ENCODE measurements around the gene SUCLG2.

SUCLG2 gene

GRCh38 chr3:67654844-67655177, 399 bp upstream of the SUCLG2 start:
- DNase-seq: peak; percentile 11
- in situ Hi-C loops (cut with HindIII; ENCODE audit: low pct_ligation_motif_present, low pct_unique_long_range_greater_than_20kb, low sequenced_read_pairs): no loop called here

- in situ Hi-C loops (cut with HindIII; ENCODE audit: low pct_ligation_motif_present, low pct_unique_long_range_greater_than_20kb, low sequenced_read_pairs): no loop called here
- DNase-seq: peak; percentile 30
These were observed 850 bp downstream of the SUCLG2 start for GRCh38 chr3:67653425-67654098.

- in situ Hi-C loops (cut with HindIII; ENCODE audit: low pct_ligation_motif_present, low pct_unique_long_range_greater_than_20kb, low sequenced_read_pairs): no loop called here
- DNase-seq: no peak
These were observed 4.3 kb downstream of the SUCLG2 start for GRCh38 chr3:67650084-67650483.

GRCh38 chr3:67649681-67650080, 4.7 kb downstream of the SUCLG2 start:
- no peak for DNase-seq
- in situ Hi-C loops (cut with HindIII; ENCODE audit: low pct_ligation_motif_present, low pct_unique_long_range_greater_than_20kb, low sequenced_read_pairs): no loop called here

- in situ Hi-C loops (cut with HindIII; ENCODE audit: low pct_ligation_motif_present, low pct_unique_long_range_greater_than_20kb, low sequenced_read_pairs): no loop called here
These were observed 5.7 kb downstream of the SUCLG2 start for GRCh38 chr3:67648701-67649100.

GRCh38 chr3:67648229-67648628, 6.2 kb downstream of the SUCLG2 start:
- in situ Hi-C loops (cut with HindIII; ENCODE audit: low pct_ligation_motif_present, low pct_unique_long_range_greater_than_20kb, low sequenced_read_pairs): no loop called here
- peak; percentile 41 for DNase-seq

More at GRCh38 chr3:67648701-67649100, 5.7 kb downstream of the SUCLG2 start:
- peak; percentile 75 for DNase-seq

- in situ Hi-C loops (cut with HindIII; ENCODE audit: low pct_ligation_motif_present, low pct_unique_long_range_greater_than_20kb, low sequenced_read_pairs): no loop called here
- peak; percentile 92 for DNase-seq
These were observed 7.0 kb downstream of the SUCLG2 start for GRCh38 chr3:67647390-67647878.

GRCh38 chr3:67646586-67647234, 7.7 kb downstream of the SUCLG2 start:
- peak; percentile 70 for DNase-seq
- in situ Hi-C loops (cut with HindIII; ENCODE audit: low pct_ligation_motif_present, low pct_unique_long_range_greater_than_20kb, low sequenced_read_pairs): no loop called here

- DNase-seq: no peak
- in situ Hi-C loops (cut with HindIII; ENCODE audit: low pct_ligation_motif_present, low pct_unique_long_range_greater_than_20kb, low sequenced_read_pairs): no loop called here
These were observed 9.6 kb downstream of the SUCLG2 start for GRCh38 chr3:67644827-67645226.

- in situ Hi-C loops (cut with HindIII; ENCODE audit: low pct_ligation_motif_present, low pct_unique_long_range_greater_than_20kb, low sequenced_read_pairs): no loop called here
- no peak for DNase-seq
These were observed 11.7 kb downstream of the SUCLG2 start for GRCh38 chr3:67642734-67643133.

- in situ Hi-C loops (cut with HindIII; ENCODE audit: low pct_ligation_motif_present, low pct_unique_long_range_greater_than_20kb, low sequenced_read_pairs): no loop called here
- DNase-seq: no peak
These were observed 12.2 kb downstream of the SUCLG2 start for GRCh38 chr3:67642190-67642589.

GRCh38 chr3:67641451-67641850, 13.0 kb downstream of the SUCLG2 start:
- no peak for DNase-seq
- in situ Hi-C loops (cut with HindIII; ENCODE audit: low pct_ligation_motif_present, low pct_unique_long_range_greater_than_20kb, low sequenced_read_pairs): no loop called here

GRCh38 chr3:67640023-67640660, 14.3 kb downstream of the SUCLG2 start:
- no peak for DNase-seq
- in situ Hi-C loops (cut with HindIII; ENCODE audit: low pct_ligation_motif_present, low pct_unique_long_range_greater_than_20kb, low sequenced_read_pairs): no loop called here

- no peak for DNase-seq
- in situ Hi-C loops (cut with HindIII; ENCODE audit: low pct_ligation_motif_present, low pct_unique_long_range_greater_than_20kb, low sequenced_read_pairs): no loop called here
These were observed 17.0 kb downstream of the SUCLG2 start for GRCh38 chr3:67637255-67637900.

GRCh38 chr3:67635806-67636205, 18.6 kb downstream of the SUCLG2 start:
- in situ Hi-C loops (cut with HindIII; ENCODE audit: low pct_ligation_motif_present, low pct_unique_long_range_greater_than_20kb, low sequenced_read_pairs): no loop called here
- DNase-seq: no peak

GRCh38 chr3:67635257-67635656, 19.2 kb downstream of the SUCLG2 start:
- DNase-seq: no peak
- in situ Hi-C loops (cut with HindIII; ENCODE audit: low pct_ligation_motif_present, low pct_unique_long_range_greater_than_20kb, low sequenced_read_pairs): no loop called here

- in situ Hi-C loops (cut with HindIII; ENCODE audit: low pct_ligation_motif_present, low pct_unique_long_range_greater_than_20kb, low sequenced_read_pairs): no loop called here
- no peak for DNase-seq
These were observed 23.6 kb downstream of the SUCLG2 start for GRCh38 chr3:67630666-67631362.

GRCh38 chr3:67624687-67625086, 29.7 kb downstream of the SUCLG2 start:
- no peak for DNase-seq
- in situ Hi-C loops (cut with HindIII; ENCODE audit: low pct_ligation_motif_present, low pct_unique_long_range_greater_than_20kb, low sequenced_read_pairs): no loop called here

- in situ Hi-C loops (cut with HindIII; ENCODE audit: low pct_ligation_motif_present, low pct_unique_long_range_greater_than_20kb, low sequenced_read_pairs): no loop called here
- no peak for DNase-seq
These were observed 30.3 kb downstream of the SUCLG2 start for GRCh38 chr3:67624078-67624477.

Measured in ACHN (cell line).